GM23338 (cell line): ENCODE data around the gene FTH1. TPM values are rescaled to one million over a fixed set of nuclear protein-coding genes. Genes with fewer than 3 reads are reported as not detected.

Source experiments
- ATAC-seq: fragments of 200-7000 bp; cut with Tn5 transposase; 3 replicates; pipeline ENCODE4 v1.9.1; 2020
- DNase-seq: peaks from one replicate; pipeline ENCODE4 v3.0.0-alpha.2; 2015; ENCODE audit warnings: low spot score
- H2AFZ ChIP-seq: fragments of 200-600 bp; sonication (generic); 2 replicates; pipeline ENCODE4 v1.8.0; 2016; ENCODE audit warnings: antibody characterized with exemption, mild to moderate bottlenecking, moderate library complexity
- H3F3A ChIP-seq: fragments of 200-600 bp; sonication (generic); replicated peaks from 2 replicates; pipeline ENCODE4 v1.8.0; 2017; ENCODE audit warnings: antibody characterized with exemption, mixed run types, low read depth
- H3K27ac ChIP-seq: fragments of 200-600 bp; sonication (generic); 2 replicates; pipeline ENCODE4 v1.6.1; 2016; ENCODE audit warnings: low read depth
- H3K27me3 ChIP-seq: fragments of 200-600 bp; sonication (generic); 2 replicates; pipeline ENCODE4 v1.8.0; 2016; ENCODE audit warnings: mild to moderate bottlenecking, mixed run types, moderate library complexity; ENCODE audit not compliant: insufficient read depth
- H3K36me3 ChIP-seq: fragments of 200-600 bp; sonication (generic); 2 replicates; pipeline ENCODE4 v1.8.0; 2016; ENCODE audit warnings: mild to moderate bottlenecking; ENCODE audit not compliant: insufficient read depth
- H3K4me1 ChIP-seq: fragments of 200-600 bp; sonication (generic); 2 replicates; pipeline ENCODE4 v1.8.0; 2016; ENCODE audit warnings: mild to moderate bottlenecking, moderate library complexity; ENCODE audit not compliant: insufficient read depth
- H3K4me2 ChIP-seq: fragments of 200-600 bp; sonication (generic); 2 replicates; pipeline ENCODE4 v1.7.1; 2017; ENCODE audit warnings: mixed run types
- H3K4me3 ChIP-seq: fragments of 200-600 bp; sonication (generic); 2 replicates; pipeline ENCODE4 v1.6.1; 2016; ENCODE audit warnings: mixed run types
- H3K79me2 ChIP-seq: fragments of 200-600 bp; sonication (generic); replicated peaks from 2 replicates; pipeline ENCODE4 v1.8.0; 2017; ENCODE audit warnings: mild to moderate bottlenecking; ENCODE audit not compliant: insufficient read depth
- H3K9me2 ChIP-seq: fragments of 200-600 bp; sonication (generic); 2 replicates; pipeline ENCODE4 v1.8.0; 2017; ENCODE audit not compliant: insufficient read depth
- H4K20me1 ChIP-seq: fragments of 200-600 bp; sonication (generic); replicated peaks from 2 replicates; pipeline ENCODE4 v1.8.0; 2017; ENCODE audit warnings: mild to moderate bottlenecking; ENCODE audit not compliant: insufficient read depth
- H3K27ac Mint-ChIP-seq: 2 replicates; pipeline ENCODE4 v1.8.0; 2020; ENCODE audit warnings: inconsistent platforms, mild to moderate bottlenecking, moderate library complexity, mixed read lengths
- H3K27me3 Mint-ChIP-seq: 3 replicates; pipeline ENCODE4 v1.8.0; 2022; ENCODE audit warnings: low read depth, mild to moderate bottlenecking, moderate library complexity, mixed read lengths, inconsistent platforms; ENCODE audit not compliant: insufficient read depth, poor library complexity
- H3K36me3 Mint-ChIP-seq: 3 replicates; pipeline ENCODE4 v1.8.0; 2021; ENCODE audit warnings: low read depth, mild to moderate bottlenecking, inconsistent platforms, moderate library complexity, mixed read lengths
- H3K4me1 Mint-ChIP-seq: 3 replicates; pipeline ENCODE4 v1.8.0; 2020; ENCODE audit warnings: mild to moderate bottlenecking, inconsistent platforms, mixed read lengths
- H3K4me3 Mint-ChIP-seq: 3 replicates; pipeline ENCODE4 v1.8.0; 2021; ENCODE audit warnings: moderate library complexity, mild to moderate bottlenecking, inconsistent platforms, mixed read lengths
- H3K9me3 Mint-ChIP-seq: 3 replicates; pipeline ENCODE4 v1.8.0; 2020; ENCODE audit warnings: moderate library complexity, mild to moderate bottlenecking, inconsistent platforms, mixed read lengths
- CREB1 ChIP-seq: fragments of 250-450 bp; sonication (Bioruptor Pico); IDR thresholded peaks from 2 replicates; pipeline ENCODE4 v1.5.0; 2020; ENCODE audit warnings: low read depth, mild to moderate bottlenecking, moderate library complexity
- CTCF ChIP-seq, 2 experiments: fragments of 200-600 bp in 1 of 2; sonication (generic) in 1 of 2; conservative IDR thresholded peaks; 2 replicates each; pipeline versions ENCODE4 v1.5.1 to v1.6.1; 2016 to 2017; ENCODE audit warnings: antibody characterized with exemption in 2 of 2, low read depth in 2 of 2, mild to moderate bottlenecking in 2 of 2, moderate library complexity in 1 of 2
- ETS1 ChIP-seq: IDR thresholded peaks from 2 replicates; pipeline ENCODE4 v1.6.1; 2016; ENCODE audit warnings: antibody characterized with exemption
- EZH2 ChIP-seq: fragments of 200-600 bp; sonication (generic); IDR thresholded peaks from one replicate; pipeline ENCODE4 v1.8.0; 2017; ENCODE audit warnings: antibody characterized with exemption, mild to moderate bottlenecking, low read depth; ENCODE audit not compliant: unreplicated experiment
- EZH2phosphoT487 ChIP-seq: fragments of 200-600 bp; sonication (generic); IDR thresholded peaks from one replicate; pipeline ENCODE4 v1.8.1; 2018; ENCODE audit warnings: antibody characterized with exemption; ENCODE audit not compliant: unreplicated experiment
- JUNB ChIP-seq: IDR thresholded peaks from one replicate; pipeline ENCODE4 v1.6.1; 2016; ENCODE audit warnings: antibody characterized with exemption; ENCODE audit not compliant: unreplicated experiment
- NANOG ChIP-seq: IDR thresholded peaks from 2 replicates; pipeline ENCODE4 v1.6.1; 2016; ENCODE audit warnings: antibody characterized with exemption, borderline replicate concordance
- POLR2AphosphoS5 ChIP-seq: IDR thresholded peaks from 2 replicates; pipeline ENCODE4 v1.6.1; 2016; ENCODE audit warnings: antibody characterized with exemption, low read depth
- REST ChIP-seq: IDR thresholded peaks from one replicate; pipeline ENCODE4 v1.6.1; 2018; ENCODE audit warnings: antibody characterized with exemption; ENCODE audit not compliant: unreplicated experiment
- STAT1 ChIP-seq: IDR thresholded peaks from one replicate; pipeline ENCODE4 v1.6.1; 2016; ENCODE audit warnings: antibody characterized with exemption; ENCODE audit not compliant: unreplicated experiment
- ZNF114 ChIP-seq: fragments of 250-450 bp; sonication (Bioruptor Pico); IDR thresholded peaks from 2 replicates; pipeline ENCODE4 v1.5.0; 2020; ENCODE audit warnings: mild to moderate bottlenecking, moderate library complexity
- ZNF331 ChIP-seq: fragments of 250-450 bp; sonication (Bioruptor Pico); IDR thresholded peaks from 2 replicates; pipeline ENCODE4 v1.5.0; 2020; ENCODE audit warnings: low read depth, mild to moderate bottlenecking, moderate library complexity
- polyA plus RNA-seq: library from polyadenylated mRNA; unstranded; fragments of >200 nt; fragmentation: Nextera tagmentation; extraction: Ambion mirVana; gene quantifications from 2 replicates; pipeline ENCODE4 v1.2.1, GENCODE V29; 2016
- total RNA-seq: library from RNA; depleted of rRNA; stranded (reverse); fragments of >200 nt; shearing (Covaris generic); gene quantifications from 2 replicates; pipeline ENCODE4 v1.2.3, GENCODE V29; 2014
- TF ChIP-seq, protein P1 (sequence below): fragments of 250-450 bp; sonication (Bioruptor Pico); IDR thresholded peaks from 2 replicates; pipeline ENCODE4 v1.5.0; 2020; ENCODE audit warnings: mild to moderate bottlenecking, moderate library complexity

Gene FTH1
- total and polyA plus RNA-seq, 2 experiments from 2014 or later = 718 to 2,750 TPM

- no peaks in the 10 kb centered on the region for H3K36me3 Mint-ChIP-seq
- no peak overlapping the region for H2AFZ ChIP-seq
- no peak overlapping the region for H3K27ac ChIP-seq
- no peak overlapping the region for H3K4me3 ChIP-seq
- H3K4me2 ChIP-seq = no peak overlapping the region
- H3K27me3 Mint-ChIP-seq = peaks cover 12% of the 10 kb centered on the region
- peaks cover 22% of the 10 kb centered on the region for H3K4me1 ChIP-seq
- H3F3A ChIP-seq = peaks cover 8% of the 10 kb centered on the region; the same call in 1 of the 2 replicates
- H4K20me1 ChIP-seq = no peaks in the 10 kb centered on the region
- TF ChIP-seq CREB1 (no peak), POLR2AphosphoS5 (no peak), STAT1 (no peak), ZNF114 (no peak), EZH2 (no peak), CTCF (conservative IDR thresholded peaks at IDR 0.05; ENCODE audit: low read depth in 2 of 2) (no peak), ETS1 (no peak), ZNF331 (CRISPR knock-in tag) (no peak), REST (no peak), NANOG (no peak), EZH2phosphoT487 (no peak), JUNB (no peak)
- TF ChIP-seq, protein P1, sequence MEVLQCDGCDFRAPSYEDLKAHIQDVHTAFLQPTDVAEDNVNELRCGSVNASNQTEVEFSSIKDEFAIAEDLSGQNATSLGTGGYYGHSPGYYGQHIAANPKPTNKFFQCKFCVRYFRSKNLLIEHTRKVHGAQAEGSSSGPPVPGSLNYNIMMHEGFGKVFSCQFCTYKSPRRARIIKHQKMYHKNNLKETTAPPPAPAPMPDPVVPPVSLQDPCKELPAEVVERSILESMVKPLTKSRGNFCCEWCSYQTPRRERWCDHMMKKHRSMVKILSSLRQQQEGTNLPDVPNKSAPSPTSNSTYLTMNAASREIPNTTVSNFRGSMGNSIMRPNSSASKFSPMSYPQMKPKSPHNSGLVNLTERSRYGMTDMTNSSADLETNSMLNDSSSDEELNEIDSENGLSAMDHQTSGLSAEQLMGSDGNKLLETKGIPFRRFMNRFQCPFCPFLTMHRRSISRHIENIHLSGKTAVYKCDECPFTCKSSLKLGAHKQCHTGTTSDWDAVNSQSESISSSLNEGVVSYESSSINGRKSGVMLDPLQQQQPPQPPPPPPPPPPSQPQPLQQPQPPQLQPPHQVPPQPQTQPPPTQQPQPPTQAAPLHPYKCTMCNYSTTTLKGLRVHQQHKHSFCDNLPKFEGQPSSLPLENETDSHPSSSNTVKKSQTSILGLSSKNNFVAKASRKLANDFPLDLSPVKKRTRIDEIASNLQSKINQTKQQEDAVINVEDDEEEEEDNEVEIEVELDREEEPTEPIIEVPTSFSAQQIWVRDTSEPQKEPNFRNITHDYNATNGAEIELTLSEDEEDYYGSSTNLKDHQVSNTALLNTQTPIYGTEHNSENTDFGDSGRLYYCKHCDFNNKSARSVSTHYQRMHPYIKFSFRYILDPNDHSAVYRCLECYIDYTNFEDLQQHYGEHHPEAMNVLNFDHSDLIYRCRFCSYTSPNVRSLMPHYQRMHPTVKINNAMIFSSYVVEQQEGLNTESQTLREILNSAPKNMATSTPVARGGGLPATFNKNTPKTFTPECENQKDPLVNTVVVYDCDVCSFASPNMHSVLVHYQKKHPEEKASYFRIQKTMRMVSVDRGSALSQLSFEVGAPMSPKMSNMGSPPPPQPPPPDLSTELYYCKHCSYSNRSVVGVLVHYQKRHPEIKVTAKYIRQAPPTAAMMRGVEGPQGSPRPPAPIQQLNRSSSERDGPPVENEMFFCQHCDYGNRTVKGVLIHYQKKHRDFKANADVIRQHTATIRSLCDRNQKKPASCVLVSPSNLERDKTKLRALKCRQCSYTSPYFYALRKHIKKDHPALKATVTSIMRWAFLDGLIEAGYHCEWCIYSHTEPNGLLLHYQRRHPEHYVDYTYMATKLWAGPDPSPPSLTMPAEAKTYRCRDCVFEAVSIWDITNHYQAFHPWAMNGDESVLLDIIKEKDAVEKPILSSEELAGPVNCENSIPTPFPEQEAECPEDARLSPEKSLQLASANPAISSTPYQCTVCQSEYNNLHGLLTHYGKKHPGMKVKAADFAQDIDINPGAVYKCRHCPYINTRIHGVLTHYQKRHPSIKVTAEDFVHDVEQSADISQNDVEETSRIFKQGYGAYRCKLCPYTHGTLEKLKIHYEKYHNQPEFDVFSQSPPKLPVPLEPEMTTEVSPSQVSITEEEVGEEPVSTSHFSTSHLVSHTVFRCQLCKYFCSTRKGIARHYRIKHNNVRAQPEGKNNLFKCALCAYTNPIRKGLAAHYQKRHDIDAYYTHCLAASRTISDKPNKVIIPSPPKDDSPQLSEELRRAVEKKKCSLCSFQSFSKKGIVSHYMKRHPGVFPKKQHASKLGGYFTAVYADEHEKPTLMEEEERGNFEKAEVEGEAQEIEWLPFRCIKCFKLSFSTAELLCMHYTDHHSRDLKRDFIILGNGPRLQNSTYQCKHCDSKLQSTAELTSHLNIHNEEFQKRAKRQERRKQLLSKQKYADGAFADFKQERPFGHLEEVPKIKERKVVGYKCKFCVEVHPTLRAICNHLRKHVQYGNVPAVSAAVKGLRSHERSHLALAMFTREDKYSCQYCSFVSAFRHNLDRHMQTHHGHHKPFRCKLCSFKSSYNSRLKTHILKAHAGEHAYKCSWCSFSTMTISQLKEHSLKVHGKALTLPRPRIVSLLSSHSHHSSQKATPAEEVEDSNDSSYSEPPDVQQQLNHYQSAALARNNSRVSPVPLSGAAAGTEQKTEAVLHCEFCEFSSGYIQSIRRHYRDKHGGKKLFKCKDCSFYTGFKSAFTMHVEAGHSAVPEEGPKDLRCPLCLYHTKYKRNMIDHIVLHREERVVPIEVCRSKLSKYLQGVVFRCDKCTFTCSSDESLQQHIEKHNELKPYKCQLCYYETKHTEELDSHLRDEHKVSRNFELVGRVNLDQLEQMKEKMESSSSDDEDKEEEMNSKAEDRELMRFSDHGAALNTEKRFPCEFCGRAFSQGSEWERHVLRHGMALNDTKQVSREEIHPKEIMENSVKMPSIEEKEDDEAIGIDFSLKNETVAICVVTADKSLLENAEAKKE (CRISPR knock-in tag) = no peak
- no peak overlapping the region for H3K27ac Mint-ChIP-seq
- no peaks in the 10 kb centered on the region for H3K36me3 ChIP-seq
- no peaks in the 10 kb centered on the region for H3K79me2 ChIP-seq
- H3K9me2 ChIP-seq = no peaks in the 10 kb centered on the region
- no peaks in the 10 kb centered on the region for H3K27me3 ChIP-seq
- no peak for DNase-seq
- no peaks in the 10 kb centered on the region for H3K9me3 Mint-ChIP-seq
- H3K4me1 Mint-ChIP-seq = peaks cover 40% of the 10 kb centered on the region
- no peak overlapping the region for H3K4me3 Mint-ChIP-seq
- no peak for ATAC-seq
Observed at GRCh38 chr11:61926235-61926634, 41.2 kb downstream of the FTH1 start.
